K562 (cell line): Measurements from ENCODE around the gene AHSA1. TPM values are rescaled to one million over a fixed set of nuclear protein-coding genes. Genes with fewer than 3 reads are reported as not detected.

ENCODE experiments used
- BRF1 ChIP-seq: IDR thresholded peaks from 3 replicates; pipeline ENCODE4 v1.6.1; 2011; ENCODE audit warnings: borderline replicate concordance, mild to moderate bottlenecking; ENCODE audit not compliant: insufficient read length; ENCODE audit errors: extremely low read depth
- E4F1 ChIP-seq: fragments of 250-450 bp; sonication (Bioruptor Pico); IDR thresholded peaks from 2 replicates; pipeline ENCODE4 v1.5.0; 2021; ENCODE audit warnings: mild to moderate bottlenecking, borderline replicate concordance
- ILF3 ChIP-seq: fragments of 450-650 bp; IDR thresholded peaks from 2 replicates; pipeline ENCODE4 v1.6.1; 2018; ENCODE audit warnings: antibody characterized with exemption, mild to moderate bottlenecking, moderate library complexity, borderline replicate concordance
- JUND ChIP-seq, 2 experiments: IDR thresholded peaks; 2 replicates in 1 of 2; 3 replicates in 1 of 2; pipeline ENCODE4 v1.6.1; 2011; ENCODE audit warnings: borderline replicate concordance in 2 of 2, low read depth in 2 of 2, low read length in 2 of 2, improper control_type of control experiment in 1 of 2, missing biosample characterization in 1 of 2, missing genetic modification characterization in 1 of 2, missing genetic modification reagents in 1 of 2
- SIN3A ChIP-seq, 2 experiments: fragments of 150-350 bp in 1 of 2; IDR thresholded peaks; 2 replicates each; pipeline ENCODE4 v1.6.1; 2011 to 2016; ENCODE audit warnings: borderline replicate concordance in 2 of 2, low read depth in 2 of 2, low read length in 2 of 2, mild to moderate bottlenecking in 2 of 2, moderate library complexity in 2 of 2; ENCODE audit not compliant: control insufficient read depth in 1 of 2
- TRIM24 ChIP-seq, 2 experiments: fragments of 450-650 bp; IDR thresholded peaks; 2 replicates each; pipeline ENCODE4 v1.6.1; 2016
- ZBTB17 ChIP-seq: fragments of 450-650 bp; formaldehyde crosslinking; IDR thresholded peaks from 2 replicates; pipeline ENCODE4 v1.4.0; 2020; ENCODE audit warnings: mild to moderate bottlenecking
- ZBTB40 ChIP-seq, 2 experiments: fragments of 450-650 bp in 1 of 2; sonication (generic) in 1 of 2; formaldehyde crosslinking in 1 of 2; IDR thresholded peaks; 2 replicates each; pipeline versions ENCODE4 v1.7.1 to v1.9.0; 2016 to 2022; ENCODE audit warnings: inconsistent platforms in 1 of 2, mild to moderate bottlenecking in 1 of 2, missing genetic modification reagents in 1 of 2
- ZNF23 ChIP-seq: fragments of 250-450 bp; sonication (Bioruptor Pico); IDR thresholded peaks from 2 replicates; pipeline ENCODE4 v1.4.0; 2020; ENCODE audit warnings: mild to moderate bottlenecking
- ZNF592 ChIP-seq: fragments of 450-650 bp; IDR thresholded peaks from 2 replicates; pipeline ENCODE4 v1.6.1; 2017; ENCODE audit warnings: antibody characterized with exemption, mild to moderate bottlenecking
- ZZZ3 ChIP-seq: fragments of 450-650 bp; IDR thresholded peaks from 2 replicates; pipeline ENCODE4 v1.6.1; 2016; ENCODE audit warnings: antibody characterized with exemption, mild to moderate bottlenecking, moderate library complexity
- polyA plus RNA-seq, 8 experiments: library from polyadenylated mRNA; depleted of rRNA in 4 of 8; stranded (reverse) in 5 of 8; unstranded in 3 of 8; fragments of >200 nt; fragmentation: Nextera tagmentation in 2 of 8; fragmentation: Illumina TruSeq in 1 of 8; extraction: Ambion mirVana in 2 of 8; extraction: Trizol in 1 of 8; gene quantifications; 2 replicates each; pipeline versions ENCODE4 v1.2.1 to v1.2.3, GENCODE V29; 2011 to 2014; ENCODE audit warnings: inconsistent platforms in 1 of 8, missing spikeins in 1 of 8
- total RNA-seq, 7 experiments: library from RNA; depleted of rRNA in 6 of 7; stranded (reverse); fragments of >200 nt in 6 of 7; fragmentation: Illumina TruSeq in 2 of 7; extraction: Trizol in 2 of 7; gene quantifications; 2 replicates each; pipeline versions ENCODE4 v1.2.1 to v1.2.3, GENCODE V29; 2011 to 2021; ENCODE audit warnings: low replicate concordance in 1 of 7

The AHSA1 gene
- total and polyA plus RNA-seq, 9 of the 15 experiments (the other 6 are each of a cell fraction or from before 2014, with no cell fraction given) = 41.4 to 317 (median 184) TPM

GRCh38 chr14:77409131-77409533, 48.8 kb upstream of the AHSA1 start (continued):
- no peak for TF ChIP-seq ZBTB40 (IDR thresholded peaks at IDR 0.05)
- no peak for TF ChIP-seq ZBTB40 (CRISPR knock-in tag; IDR thresholded peaks at IDR 0.05)
- TF ChIP-seq TRIM24 (IDR thresholded peaks at IDR 0.05) = 0 out of 4 replicates have a peak, but pooled peaks of 1 of the 2 experiments have one; percentile 8
- TF ChIP-seq ZNF23 (CRISPR knock-in tag) = no peak
- peak; percentile 61 for TF ChIP-seq ZNF592
- no peak for TF ChIP-seq ZZZ3
- no peak for TF ChIP-seq ILF3
- TF ChIP-seq E4F1 (CRISPR knock-in tag) = no peak
- TF ChIP-seq SIN3A (IDR thresholded peaks at IDR 0.05; ENCODE audit: borderline replicate concordance in 2 of 2, control insufficient read depth in 1 of 2, low read depth in 2 of 2, low read length in 2 of 2) = no peak
- no peak for TF ChIP-seq JUND (IDR thresholded peaks at IDR 0.05; ENCODE audit: borderline replicate concordance, low read depth, low read length)
- no peak for TF ChIP-seq JUND (tag; IDR thresholded peaks at IDR 0.05; ENCODE audit: borderline replicate concordance, low read depth, low read length)
- TF ChIP-seq ZBTB17 (CRISPR knock-in tag) = no peak
- TF ChIP-seq BRF1 = no peak
